KOPT-K1 (cell line): ENCODE measurements around the gene VSIR.

ENCODE experiments used
- H3K27ac ChIP-seq: fragments of 200-600 bp; sonication (generic); 2 replicates; pipeline ENCODE4 v1.5.1; 2016; ENCODE audit warnings: antibody characterized with exemption, mild to moderate bottlenecking, low read depth, low read length; ENCODE audit not compliant: poor library complexity, severe bottlenecking
- H3K36me3 ChIP-seq: fragments of 200-600 bp; sonication (generic); 2 replicates; pipeline ENCODE4 v1.5.1; 2017; ENCODE audit warnings: antibody characterized with exemption, mild to moderate bottlenecking, low read length, moderate library complexity; ENCODE audit not compliant: insufficient read depth
- H3K9me3 ChIP-seq: fragments of 200-600 bp; sonication (generic); 2 replicates; pipeline ENCODE4 v1.5.1; 2017; ENCODE audit warnings: antibody characterized with exemption, low read length, mild to moderate bottlenecking; ENCODE audit not compliant: insufficient read depth, poor library complexity, severe bottlenecking

Gene VSIR

DNA sequence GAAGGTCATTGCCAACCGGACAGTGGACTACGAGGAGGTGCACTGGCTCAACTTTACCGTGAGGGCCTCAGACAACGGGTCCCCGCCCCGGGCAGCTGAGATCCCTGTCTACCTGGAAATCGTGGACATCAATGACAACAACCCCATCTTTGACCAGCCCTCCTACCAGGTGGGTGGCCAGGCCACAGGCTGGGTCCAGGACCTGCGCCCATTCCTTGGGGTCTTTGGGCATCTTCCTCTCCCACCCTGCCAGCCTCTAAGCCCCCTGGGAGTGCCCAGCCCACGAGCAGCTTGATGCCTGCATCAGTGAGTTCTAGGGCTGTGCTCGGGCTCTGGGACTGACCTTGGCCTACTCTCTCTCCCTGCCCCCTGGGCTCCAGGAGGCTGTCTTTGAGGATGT lies 25.8 kb upstream of the VSIR start:
- Histone ChIP-seq H3K36me3 (no peaks in the 10 kb centered on the region), H3K9me3 (no peaks in the 10 kb centered on the region), H3K27ac (peak overlapping the region; percentile 70)

DNA sequence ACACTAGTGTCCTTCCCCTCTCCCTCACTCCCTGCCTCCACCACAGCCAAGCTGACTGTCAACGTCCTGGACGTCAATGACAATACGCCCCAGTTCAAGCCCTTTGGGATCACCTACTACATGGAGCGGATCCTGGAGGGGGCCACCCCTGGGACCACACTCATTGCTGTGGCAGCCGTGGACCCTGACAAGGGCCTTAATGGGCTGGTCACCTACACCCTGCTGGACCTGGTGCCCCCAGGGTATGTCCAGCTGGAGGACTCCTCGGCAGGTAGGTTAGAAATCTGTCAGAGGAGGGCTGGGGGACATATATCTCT lies 24.9 kb upstream of the VSIR start:
- peak overlapping the region; percentile 70 for H3K27ac ChIP-seq
- no peaks in the 10 kb centered on the region for H3K9me3 ChIP-seq
- no peaks in the 10 kb centered on the region for H3K36me3 ChIP-seq

DNA sequence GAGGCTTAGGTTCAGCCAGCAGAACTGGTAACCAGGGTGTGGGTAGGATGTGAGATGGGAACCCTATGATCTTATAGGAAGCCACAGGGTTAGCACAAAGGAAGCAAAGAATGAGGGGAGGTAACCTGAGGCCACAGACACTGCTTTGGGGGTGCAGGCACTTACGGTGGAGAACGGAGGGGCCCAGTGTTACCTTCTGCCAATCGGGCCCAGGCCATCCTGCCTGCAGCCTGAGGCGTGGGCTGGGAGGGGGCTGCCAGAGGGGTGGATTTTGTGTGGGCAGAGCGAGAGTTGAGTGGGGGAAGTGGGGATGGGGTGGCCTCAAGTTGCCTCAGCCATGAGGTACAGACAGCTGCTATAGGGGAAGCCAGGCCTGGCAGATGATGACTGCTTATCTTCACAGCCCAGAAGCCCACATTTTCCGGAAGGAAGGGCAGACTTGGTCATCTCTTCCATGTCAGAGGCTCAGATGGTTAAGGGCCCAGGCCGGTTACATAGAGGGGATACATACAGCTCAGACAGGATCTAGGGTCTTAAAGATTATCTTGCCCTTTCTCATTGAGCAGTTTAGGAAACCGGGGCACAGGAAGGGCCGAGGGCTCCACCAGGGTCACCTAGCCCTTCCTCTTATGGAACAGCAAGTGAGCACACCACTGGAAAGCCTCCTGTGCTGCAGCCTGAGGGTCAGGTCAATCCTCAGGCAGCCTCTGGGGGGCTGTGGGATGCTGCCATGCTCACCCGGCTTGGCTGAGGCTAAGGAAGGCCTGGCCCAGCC lies 24.4 kb upstream of the VSIR start:
- Histone ChIP-seq H3K36me3 (no peaks in the 10 kb centered on the region), H3K9me3 (no peaks in the 10 kb centered on the region), H3K27ac (peak overlapping the region; percentile 70)

DNA sequence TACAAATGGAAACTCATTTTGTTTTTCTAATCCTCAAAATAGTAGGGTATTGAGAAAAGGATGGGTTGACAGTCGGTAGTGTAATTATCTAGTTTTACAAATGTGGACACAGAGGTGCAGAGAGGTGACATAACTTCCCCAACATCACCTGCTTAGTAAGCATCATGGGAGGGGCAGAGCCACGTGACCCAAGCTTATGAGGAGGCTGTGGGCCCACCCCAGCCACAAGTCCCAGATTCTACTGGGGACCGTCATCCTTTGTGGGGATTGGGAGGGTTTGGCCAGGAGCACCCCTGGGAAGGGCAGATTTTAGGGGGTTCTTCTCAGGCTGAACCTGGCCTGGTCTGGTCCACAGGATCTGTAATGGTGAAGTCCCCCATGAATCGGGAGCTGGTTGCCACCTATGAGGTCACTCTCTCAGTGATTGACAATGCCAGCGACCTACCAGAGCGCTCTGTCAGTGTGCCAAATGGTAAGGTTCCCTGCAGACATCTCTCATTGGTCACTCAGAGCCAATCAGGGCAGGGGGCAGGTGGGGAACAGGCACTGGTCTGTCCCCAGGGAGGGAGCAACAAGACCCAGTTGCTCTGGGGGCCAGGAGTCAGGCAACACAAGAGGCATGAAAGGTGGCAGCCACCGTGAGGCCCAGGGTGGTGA lies 23.6 kb upstream of the VSIR start:
- Histone ChIP-seq H3K27ac (peak overlapping the region; percentile 70), H3K36me3 (no peaks in the 10 kb centered on the region), H3K9me3 (no peaks in the 10 kb centered on the region)

DNA sequence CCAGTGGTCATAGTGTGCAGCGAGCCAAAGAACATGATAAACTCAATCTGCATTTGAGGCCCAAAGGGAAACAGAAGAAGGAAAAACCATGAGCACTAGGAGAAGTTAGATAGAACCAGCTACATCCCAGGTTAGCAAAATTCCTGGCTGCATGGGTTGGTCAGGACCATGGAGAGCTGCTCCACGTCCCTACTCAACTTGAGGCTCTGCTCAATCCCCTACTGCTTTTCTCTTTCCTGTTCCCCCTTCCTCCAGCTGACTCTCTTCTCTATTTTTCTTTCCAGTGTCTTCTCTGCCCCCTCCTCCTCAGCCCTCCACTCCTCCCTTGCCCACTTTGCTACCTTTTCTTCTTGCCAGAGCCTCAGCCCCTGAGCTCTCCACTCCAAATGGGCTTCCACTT lies 21.9 kb upstream of the VSIR start:
- H3K27ac ChIP-seq = no peak overlapping the region
- H3K9me3 ChIP-seq = no peaks in the 10 kb centered on the region
- H3K36me3 ChIP-seq = no peaks in the 10 kb centered on the region

DNA sequence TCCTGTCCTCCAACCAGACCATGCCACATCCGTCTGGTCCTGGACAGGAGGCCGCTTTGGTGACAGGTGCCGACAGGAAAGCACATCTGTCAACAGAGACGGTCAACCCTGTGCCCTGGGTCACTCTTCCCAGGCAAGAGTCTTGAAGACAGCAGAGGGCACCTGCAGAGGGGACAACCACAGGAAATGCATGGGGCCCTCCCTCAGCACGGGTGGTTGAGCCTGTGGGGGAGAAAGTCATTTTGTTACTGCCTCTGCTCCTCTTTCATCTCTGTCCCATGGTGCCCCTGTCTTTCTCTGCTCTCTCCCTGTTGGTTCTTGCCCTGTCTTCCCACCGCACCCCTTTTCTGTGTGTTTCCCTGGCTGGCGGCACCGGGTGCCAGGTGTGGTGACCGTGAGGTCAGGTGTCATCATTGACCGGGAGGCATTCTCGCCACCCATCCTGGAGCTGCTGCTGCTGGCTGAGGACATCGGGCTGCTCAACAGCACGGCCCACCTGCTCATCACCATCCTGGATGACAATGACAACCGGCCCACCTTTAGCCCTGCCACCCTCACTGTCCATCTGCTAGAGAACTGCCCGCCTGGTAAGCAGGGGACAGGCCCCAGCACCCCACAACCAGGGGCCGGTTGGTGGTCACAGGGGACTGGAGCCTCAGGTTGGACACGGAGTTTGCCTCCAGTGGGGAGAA lies 17.6 kb upstream of the VSIR start:
- peak overlapping the region; percentile 50 for H3K27ac ChIP-seq
- no peaks in the 10 kb centered on the region for H3K36me3 ChIP-seq
- no peaks in the 10 kb centered on the region for H3K9me3 ChIP-seq

DNA sequence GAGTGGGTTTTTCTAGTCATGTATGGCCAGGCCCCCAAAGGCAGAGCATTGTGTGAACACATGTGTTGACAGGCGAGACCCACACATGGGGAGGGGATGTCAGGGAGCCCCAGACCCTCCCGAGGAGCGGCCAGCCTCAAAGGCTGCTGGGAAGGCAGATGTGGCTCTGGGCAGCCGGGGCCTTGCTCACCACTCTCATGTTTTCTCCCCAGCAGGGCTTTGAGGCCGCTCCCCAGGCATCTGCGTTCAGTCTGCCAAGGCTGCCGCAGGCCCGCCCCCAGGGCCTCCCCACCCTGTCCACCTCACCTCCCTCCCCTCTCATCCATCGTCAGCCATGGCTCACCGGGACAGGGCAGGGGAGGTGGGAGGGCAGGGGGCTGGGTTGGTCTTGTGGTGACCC lies 16.6 kb upstream of the VSIR start:
- no peaks in the 10 kb centered on the region for H3K36me3 ChIP-seq

DNA sequence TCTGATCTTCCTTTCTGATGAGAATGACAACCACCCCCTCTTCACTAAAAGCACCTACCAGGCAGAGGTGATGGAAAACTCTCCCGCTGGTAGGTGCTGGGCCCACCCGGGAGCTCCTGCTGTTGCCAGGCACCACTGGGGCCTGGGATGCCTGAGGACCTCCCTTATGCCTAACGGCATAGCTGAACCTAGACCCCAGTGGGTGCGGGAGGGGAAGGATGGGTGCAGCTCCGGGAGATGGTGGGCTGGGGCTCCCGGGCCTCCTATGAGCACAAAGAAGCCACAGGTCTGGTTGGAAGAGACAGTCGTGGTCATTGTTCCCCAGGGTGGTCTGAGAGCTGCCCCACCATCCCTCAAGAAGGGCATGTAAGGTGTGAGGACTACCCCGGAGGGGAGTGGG lies 15.6 kb upstream of the VSIR start:
- H3K36me3 ChIP-seq = no peaks in the 10 kb centered on the region
- no peak overlapping the region for H3K27ac ChIP-seq
- no peaks in the 10 kb centered on the region for H3K9me3 ChIP-seq

More for the DNA sequence above, 16.6 kb upstream of the VSIR start:
- Histone ChIP-seq H3K27ac (peak overlapping the region; percentile 50), H3K9me3 (no peaks in the 10 kb centered on the region)

DNA sequence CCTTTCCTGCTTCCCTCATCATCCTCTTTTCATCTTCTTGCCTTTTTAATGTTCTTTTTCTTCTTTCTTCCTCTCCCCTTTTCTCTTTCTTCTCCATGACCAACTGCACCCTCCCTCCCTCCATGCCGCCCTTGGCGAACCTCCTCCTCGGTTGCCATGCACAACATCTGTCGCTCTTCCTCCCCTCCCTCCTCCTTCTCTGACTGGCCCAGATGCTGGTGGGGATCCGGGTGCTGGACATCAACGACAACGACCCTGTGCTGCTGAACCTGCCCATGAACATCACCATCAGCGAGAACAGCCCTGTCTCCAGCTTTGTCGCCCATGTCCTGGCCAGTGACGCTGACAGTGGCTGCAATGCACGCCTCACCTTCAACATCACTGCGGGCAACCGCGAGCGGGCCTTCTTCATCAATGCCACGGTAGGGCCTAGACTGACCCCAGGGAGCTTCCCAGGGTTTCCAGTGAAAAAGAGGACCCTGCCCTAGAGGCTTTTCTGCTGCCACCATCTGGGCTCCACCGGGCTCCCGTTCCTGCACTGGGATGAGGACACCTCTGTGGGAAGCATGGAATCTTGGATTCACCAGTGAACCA lies 11.5 kb upstream of the VSIR start:
- Histone ChIP-seq H3K9me3 (no peaks in the 10 kb centered on the region), H3K36me3 (no peaks in the 10 kb centered on the region), H3K27ac (no peak overlapping the region)

DNA sequence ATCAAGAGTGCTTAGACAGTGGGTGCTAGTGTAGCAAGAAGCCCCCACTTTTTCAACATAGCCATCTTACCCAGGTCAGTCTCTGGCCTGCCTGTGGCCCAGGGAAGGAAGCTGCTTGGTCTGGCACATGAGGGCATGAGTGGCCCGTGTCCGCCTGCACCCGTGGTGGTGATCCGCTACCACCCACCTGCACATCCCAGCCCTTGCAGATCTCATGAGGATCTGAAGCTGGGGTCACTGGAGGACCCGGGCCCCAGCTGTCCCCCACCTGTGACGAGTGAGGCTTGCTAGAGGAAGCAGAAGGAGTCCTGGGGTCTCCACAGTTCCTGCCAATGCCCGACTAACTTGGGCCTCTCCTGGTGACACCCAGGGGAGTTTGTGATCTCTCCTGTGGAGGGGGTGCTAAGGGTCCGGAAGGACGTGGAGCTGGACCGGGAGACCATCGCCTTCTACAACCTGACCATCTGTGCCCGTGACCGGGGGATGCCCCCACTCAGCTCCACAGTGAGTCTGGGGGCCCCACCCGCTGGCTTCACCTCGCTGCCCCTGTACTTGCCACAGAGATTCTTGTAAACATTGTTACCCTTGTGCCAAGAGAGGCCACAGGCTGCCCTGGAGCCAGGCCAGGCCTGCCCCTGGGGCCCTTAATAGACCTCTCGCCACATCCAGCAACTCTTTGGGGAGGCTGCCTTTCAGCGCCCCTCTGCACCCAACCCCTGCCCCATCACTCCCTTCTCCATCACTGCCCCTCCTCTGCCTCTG lies 10.8 kb upstream of the VSIR start:
- H3K9me3 ChIP-seq = no peaks in the 10 kb centered on the region
- H3K36me3 ChIP-seq = no peaks in the 10 kb centered on the region
- H3K27ac ChIP-seq = no peak overlapping the region

DNA sequence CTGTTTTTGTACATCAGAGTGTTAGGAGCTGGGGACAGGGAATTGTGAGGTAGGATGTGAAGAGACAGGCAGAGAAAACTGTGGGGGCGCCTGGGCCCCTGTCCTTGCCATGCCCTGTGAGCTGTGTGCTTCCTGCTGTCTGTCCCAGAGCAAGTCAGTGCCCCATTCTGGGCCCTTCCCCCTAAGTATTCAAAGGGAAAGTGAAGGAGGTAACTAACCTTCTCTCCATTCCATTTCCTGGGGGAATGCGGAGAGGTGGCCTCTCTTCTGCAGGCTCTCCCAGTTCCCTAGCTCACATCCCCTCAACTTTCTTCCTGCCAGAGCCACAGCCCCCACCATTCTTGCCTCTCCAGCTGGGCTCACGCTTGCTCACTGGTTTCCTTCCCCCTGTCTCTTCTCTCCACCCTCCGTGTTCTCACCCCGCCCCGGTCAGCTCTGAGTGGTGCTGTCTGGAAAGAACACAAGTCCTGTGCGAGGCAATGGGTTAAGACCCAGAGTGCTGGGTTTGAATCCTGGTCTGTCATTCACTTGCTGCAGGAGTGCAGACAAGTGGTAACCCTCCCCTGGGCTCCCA lies 9.7 kb upstream of the VSIR start:
- Histone ChIP-seq H3K27ac (peak overlapping the region; percentile 30), H3K36me3 (no peaks in the 10 kb centered on the region), H3K9me3 (no peaks in the 10 kb centered on the region)

DNA sequence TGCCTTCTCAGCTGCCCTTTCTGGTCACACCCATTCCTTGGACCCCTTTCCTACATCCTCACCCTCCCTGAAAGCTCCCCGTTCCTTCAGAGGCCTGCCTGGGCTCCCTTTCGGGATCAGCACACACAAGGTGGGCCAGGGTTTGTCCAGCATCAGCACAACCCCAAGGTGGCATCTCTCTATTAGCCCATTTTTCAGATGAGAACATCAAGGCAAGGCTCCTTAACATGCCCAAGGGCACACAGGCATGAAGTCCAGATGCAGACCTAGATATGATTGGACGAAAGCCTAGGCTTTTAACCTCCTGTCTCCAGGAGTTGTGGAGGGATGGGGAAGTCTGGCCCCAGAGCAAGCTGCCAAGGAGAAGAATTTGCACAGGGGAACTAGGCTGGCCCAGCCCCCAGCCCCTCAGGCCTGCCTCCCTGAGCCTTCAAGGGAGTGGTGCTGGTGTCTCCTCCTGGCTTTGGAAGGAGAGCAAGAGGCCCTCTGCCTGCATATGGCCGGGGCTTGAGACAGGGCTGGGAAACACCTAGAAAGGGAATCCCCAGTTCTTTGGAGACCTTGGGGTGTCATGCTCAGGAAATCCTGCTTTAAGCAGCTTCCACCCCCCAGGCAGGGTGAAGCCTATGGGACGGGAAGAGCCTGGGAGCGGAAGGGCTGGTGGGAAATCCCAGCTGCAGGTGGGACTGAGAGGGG lies 9.0 kb upstream of the VSIR start:
- Histone ChIP-seq H3K27ac (peak overlapping the region; percentile 30), H3K9me3 (no peaks in the 10 kb centered on the region), H3K36me3 (no peaks in the 10 kb centered on the region)

DNA sequence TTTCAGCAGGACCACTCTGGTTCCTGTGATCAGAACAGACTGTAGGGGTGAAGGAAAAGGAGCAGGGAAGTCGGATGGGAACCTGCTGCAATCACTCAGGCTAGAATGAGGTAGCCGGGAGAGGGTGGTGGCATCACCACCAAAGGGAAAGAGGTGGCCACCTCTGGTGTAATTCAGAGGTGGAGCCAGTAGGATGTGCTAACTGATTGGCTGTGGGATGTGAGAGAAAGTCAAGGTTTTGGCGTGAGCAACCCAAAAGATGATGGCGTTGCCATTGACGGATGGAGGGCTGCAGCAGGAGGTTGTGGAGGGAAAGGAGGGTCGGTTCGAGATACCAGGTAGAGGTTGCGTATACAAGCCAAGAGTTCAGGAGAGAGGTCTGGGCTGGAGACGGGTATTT lies 7.4 kb upstream of the VSIR start:
- Histone ChIP-seq H3K9me3 (no peaks in the 10 kb centered on the region), H3K36me3 (no peaks in the 10 kb centered on the region), H3K27ac (no peak overlapping the region)

DNA sequence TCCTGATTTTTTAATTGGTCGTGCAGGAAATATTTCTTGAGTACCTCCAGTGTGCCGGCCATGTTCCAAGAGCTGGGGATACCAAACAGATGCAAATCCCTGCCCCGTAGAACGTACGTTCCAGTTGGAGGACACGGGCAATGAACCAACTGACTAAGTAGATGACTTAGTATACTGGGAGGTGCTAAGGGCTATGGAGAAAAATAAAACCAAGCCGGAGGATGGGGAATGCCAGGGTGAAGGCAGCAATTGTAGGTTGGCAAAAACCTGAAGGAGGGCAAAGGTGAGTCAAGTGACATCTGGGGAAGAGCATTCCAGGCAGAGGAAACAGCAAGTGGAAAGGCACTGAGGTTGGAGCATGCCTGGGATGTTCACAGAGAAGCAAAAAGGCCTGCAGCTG lies 6.8 kb upstream of the VSIR start:
- no peaks in the 10 kb centered on the region for H3K36me3 ChIP-seq
- H3K9me3 ChIP-seq = no peaks in the 10 kb centered on the region
- no peak overlapping the region for H3K27ac ChIP-seq
